ENCODE measurements around the gene CAMKMT. TPM values are rescaled to one million over a fixed set of nuclear protein-coding genes. Genes with fewer than 3 reads are reported as not detected.

CAMKMT gene
- total and polyA plus RNA-seq, 2 experiments from 2014 or later: 26.5 to 29.5 TPM

GRCh38 chr2:44515416-44515815 lies 153.7 kb downstream of the CAMKMT start:
- Mint-ChIP-seq H3K36me3 (ENCODE audit: low read depth) (peaks cover 6% of the 10 kb centered on the region; the same call in 1 of the 3 replicates), H3K27ac (no peak overlapping the region), H3K27me3 (ENCODE audit: insufficient read depth, low read depth, poor library complexity) (peaks cover 2% of the 10 kb centered on the region), H3K9me3 (peaks cover 6% of the 10 kb centered on the region), H3K4me3 (no peak overlapping the region), H3K4me1 (peaks cover 14% of the 10 kb centered on the region)
- Histone ChIP-seq H3K4me3 (no peak overlapping the region), H3F3A (replicated peaks; ENCODE audit: low read depth) (no peaks in the 10 kb centered on the region), H3K36me3 (ENCODE audit: insufficient read depth) (no peaks in the 10 kb centered on the region), H3K27me3 (ENCODE audit: insufficient read depth) (no peaks in the 10 kb centered on the region), H3K9me2 (ENCODE audit: insufficient read depth) (no peaks in the 10 kb centered on the region), H3K27ac (ENCODE audit: low read depth) (no peak overlapping the region), H3K4me2 (no peak overlapping the region), H3K79me2 (replicated peaks; ENCODE audit: insufficient read depth) (no peaks in the 10 kb centered on the region), H4K20me1 (replicated peaks; ENCODE audit: insufficient read depth) (no peaks in the 10 kb centered on the region), H2AFZ (no peak overlapping the region), H3K4me1 (ENCODE audit: insufficient read depth) (peaks cover 8% of the 10 kb centered on the region)
- no peak for ATAC-seq
- no peak for DNase-seq (ENCODE audit: low spot score)
- TF ChIP-seq POLR2AphosphoS5 (IDR thresholded peaks at IDR 0.05; ENCODE audit: low read depth): no peak
- TF ChIP-seq EZH2 (IDR thresholded peaks at IDR 0.05; ENCODE audit: low read depth, unreplicated experiment): no peak
- TF ChIP-seq EZH2phosphoT487 (IDR thresholded peaks at IDR 0.05; ENCODE audit: unreplicated experiment): no peak
- TF ChIP-seq, protein P1, sequence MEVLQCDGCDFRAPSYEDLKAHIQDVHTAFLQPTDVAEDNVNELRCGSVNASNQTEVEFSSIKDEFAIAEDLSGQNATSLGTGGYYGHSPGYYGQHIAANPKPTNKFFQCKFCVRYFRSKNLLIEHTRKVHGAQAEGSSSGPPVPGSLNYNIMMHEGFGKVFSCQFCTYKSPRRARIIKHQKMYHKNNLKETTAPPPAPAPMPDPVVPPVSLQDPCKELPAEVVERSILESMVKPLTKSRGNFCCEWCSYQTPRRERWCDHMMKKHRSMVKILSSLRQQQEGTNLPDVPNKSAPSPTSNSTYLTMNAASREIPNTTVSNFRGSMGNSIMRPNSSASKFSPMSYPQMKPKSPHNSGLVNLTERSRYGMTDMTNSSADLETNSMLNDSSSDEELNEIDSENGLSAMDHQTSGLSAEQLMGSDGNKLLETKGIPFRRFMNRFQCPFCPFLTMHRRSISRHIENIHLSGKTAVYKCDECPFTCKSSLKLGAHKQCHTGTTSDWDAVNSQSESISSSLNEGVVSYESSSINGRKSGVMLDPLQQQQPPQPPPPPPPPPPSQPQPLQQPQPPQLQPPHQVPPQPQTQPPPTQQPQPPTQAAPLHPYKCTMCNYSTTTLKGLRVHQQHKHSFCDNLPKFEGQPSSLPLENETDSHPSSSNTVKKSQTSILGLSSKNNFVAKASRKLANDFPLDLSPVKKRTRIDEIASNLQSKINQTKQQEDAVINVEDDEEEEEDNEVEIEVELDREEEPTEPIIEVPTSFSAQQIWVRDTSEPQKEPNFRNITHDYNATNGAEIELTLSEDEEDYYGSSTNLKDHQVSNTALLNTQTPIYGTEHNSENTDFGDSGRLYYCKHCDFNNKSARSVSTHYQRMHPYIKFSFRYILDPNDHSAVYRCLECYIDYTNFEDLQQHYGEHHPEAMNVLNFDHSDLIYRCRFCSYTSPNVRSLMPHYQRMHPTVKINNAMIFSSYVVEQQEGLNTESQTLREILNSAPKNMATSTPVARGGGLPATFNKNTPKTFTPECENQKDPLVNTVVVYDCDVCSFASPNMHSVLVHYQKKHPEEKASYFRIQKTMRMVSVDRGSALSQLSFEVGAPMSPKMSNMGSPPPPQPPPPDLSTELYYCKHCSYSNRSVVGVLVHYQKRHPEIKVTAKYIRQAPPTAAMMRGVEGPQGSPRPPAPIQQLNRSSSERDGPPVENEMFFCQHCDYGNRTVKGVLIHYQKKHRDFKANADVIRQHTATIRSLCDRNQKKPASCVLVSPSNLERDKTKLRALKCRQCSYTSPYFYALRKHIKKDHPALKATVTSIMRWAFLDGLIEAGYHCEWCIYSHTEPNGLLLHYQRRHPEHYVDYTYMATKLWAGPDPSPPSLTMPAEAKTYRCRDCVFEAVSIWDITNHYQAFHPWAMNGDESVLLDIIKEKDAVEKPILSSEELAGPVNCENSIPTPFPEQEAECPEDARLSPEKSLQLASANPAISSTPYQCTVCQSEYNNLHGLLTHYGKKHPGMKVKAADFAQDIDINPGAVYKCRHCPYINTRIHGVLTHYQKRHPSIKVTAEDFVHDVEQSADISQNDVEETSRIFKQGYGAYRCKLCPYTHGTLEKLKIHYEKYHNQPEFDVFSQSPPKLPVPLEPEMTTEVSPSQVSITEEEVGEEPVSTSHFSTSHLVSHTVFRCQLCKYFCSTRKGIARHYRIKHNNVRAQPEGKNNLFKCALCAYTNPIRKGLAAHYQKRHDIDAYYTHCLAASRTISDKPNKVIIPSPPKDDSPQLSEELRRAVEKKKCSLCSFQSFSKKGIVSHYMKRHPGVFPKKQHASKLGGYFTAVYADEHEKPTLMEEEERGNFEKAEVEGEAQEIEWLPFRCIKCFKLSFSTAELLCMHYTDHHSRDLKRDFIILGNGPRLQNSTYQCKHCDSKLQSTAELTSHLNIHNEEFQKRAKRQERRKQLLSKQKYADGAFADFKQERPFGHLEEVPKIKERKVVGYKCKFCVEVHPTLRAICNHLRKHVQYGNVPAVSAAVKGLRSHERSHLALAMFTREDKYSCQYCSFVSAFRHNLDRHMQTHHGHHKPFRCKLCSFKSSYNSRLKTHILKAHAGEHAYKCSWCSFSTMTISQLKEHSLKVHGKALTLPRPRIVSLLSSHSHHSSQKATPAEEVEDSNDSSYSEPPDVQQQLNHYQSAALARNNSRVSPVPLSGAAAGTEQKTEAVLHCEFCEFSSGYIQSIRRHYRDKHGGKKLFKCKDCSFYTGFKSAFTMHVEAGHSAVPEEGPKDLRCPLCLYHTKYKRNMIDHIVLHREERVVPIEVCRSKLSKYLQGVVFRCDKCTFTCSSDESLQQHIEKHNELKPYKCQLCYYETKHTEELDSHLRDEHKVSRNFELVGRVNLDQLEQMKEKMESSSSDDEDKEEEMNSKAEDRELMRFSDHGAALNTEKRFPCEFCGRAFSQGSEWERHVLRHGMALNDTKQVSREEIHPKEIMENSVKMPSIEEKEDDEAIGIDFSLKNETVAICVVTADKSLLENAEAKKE (CRISPR knock-in tag; IDR thresholded peaks at IDR 0.05): no peak
- TF ChIP-seq REST (IDR thresholded peaks at IDR 0.05; ENCODE audit: unreplicated experiment): no peak
- no peak for TF ChIP-seq JUNB (IDR thresholded peaks at IDR 0.05; ENCODE audit: unreplicated experiment)
- TF ChIP-seq, protein P2, sequence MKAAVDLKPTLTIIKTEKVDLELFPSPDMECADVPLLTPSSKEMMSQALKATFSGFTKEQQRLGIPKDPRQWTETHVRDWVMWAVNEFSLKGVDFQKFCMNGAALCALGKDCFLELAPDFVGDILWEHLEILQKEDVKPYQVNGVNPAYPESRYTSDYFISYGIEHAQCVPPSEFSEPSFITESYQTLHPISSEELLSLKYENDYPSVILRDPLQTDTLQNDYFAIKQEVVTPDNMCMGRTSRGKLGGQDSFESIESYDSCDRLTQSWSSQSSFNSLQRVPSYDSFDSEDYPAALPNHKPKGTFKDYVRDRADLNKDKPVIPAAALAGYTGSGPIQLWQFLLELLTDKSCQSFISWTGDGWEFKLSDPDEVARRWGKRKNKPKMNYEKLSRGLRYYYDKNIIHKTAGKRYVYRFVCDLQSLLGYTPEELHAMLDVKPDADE (IDR thresholded peaks at IDR 0.05): no peak
- TF ChIP-seq ZNF331 (CRISPR knock-in tag; IDR thresholded peaks at IDR 0.05; ENCODE audit: low read depth): no peak
- TF ChIP-seq ZNF114 (CRISPR knock-in tag; IDR thresholded peaks at IDR 0.05): no peak
- no peak for TF ChIP-seq CREB1 (CRISPR knock-in tag; IDR thresholded peaks at IDR 0.05; ENCODE audit: low read depth)

Data from GM23338 (cell line).